NCI-H2227 (cell line): Measurements from ENCODE around the gene AKT1S1.
A peak's percentile ranks its signal among the peaks of the same experiment; 100 is the strongest.
"Not testable (repeated sequence)": the region's sequence is repeated elsewhere in the genome, so short reads cannot be mapped to it uniquely, and the experiment has no call there.

Experiments
- DNase-seq: peaks from one replicate; lab custom pipeline; 2025; ENCODE audit not compliant: unreplicated experiment; lab: John Stamatoyannopoulos, UW

Gene AKT1S1

DNA sequence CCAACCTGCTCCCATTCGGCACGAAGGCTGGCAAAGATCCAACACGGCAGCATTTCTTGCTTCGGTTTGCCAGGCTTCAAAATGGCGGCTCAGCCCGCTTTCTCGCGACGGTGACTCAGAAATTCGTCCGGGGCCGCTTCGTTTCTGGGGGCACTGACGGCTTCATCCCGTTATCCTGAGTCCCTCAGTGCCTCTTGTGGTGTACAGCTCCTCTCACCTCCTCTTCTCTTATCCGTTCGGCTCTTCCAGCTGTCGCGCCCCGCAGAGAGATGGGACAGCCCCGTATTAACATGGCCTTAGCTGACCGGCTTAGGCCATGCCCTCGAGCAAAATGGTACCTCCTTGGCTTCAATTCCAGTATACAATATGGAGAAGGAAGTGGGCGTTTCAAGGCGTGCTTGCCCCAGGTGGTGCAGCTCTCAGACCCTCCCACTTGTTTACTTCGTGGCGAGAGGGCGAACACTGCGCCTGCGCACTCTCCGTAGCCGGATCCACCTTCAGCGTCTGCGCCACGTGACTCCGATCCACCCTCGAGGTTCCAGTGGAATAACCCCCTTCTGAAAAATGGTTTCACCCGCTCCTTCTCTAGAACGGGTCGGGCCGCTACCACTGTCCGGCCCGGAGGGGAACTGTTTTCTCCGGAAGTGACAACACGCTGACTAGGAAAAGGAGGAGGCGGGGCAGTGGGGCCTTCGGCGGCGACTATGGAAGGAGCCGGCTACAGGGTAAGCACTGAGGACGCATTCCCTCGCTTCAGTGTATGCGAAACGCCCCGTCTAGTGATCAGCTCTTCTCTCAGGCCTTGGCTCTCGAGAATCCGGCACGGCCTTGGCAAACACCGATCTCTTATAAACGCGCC lies at the start of gene AKT1S1, which contains the start of gene TBC1D17:
AKT1S1 (minus strand) TSS at position 336 of the 859 bp plus-strand sequence. CDS start 4,060 bp downstream, outside the sequence.
TBC1D17 (plus strand) TSS at position 683 of the 859 bp plus-strand sequence; CDS start at position 705, 22 bp downstream.
- peak; percentile 99 for DNase-seq

DNA sequence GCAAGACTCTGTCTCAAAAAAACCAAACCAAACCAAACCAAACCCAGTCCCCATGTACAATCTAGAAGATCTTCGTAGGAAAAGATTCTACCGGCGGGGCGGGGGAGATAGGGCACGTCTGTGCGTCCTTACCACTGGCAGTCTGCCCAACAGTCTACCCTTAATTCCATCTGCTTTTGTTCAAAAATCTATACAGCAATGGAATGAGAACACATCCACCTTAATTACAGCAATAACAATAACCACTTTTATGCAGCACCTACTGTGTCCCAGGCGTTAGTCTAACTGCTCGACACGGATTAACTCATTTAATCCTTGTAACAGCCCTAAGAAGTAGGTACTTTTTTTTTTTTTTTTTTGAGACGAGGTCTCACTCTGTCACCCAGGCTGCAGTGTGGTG lies 49.4 kb upstream of the AKT1S1 start:
- DNase-seq = no peak

DNA sequence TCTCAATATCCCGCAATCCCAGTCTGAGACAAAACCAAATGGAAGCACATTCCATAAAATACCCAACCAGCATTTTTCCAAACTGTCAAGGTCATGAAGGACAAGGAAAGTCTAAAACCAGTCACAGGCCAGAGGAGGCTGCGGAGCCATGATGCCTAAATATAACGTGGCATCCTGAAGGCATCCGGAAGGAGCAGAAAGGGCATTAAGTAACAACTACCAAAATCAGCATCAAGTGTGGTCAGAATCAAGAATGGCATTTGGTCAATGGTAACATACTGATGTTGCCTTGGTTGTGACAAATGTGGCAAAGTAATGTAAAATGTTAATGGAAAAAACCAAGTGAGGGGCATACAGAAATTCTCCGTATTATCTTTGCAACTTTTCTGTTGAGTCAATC lies 48.3 kb upstream of the AKT1S1 start:
- DNase-seq = no peak

DNA sequence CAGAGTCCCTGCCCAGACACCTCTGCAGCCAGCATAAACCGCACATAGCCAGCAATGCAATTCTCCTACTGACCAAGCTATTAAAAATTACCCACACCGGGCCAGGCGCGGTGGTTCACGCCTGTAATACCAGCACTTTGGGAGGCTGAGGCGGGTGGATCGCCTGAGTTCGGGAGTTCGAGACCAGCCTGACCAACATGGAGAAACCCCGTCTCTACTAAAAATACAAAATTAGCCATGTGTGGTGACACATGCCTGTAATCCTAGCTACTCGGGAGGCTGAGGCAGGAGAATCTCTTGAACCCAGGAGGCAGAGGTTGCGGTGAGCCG lies 47.7 kb upstream of the AKT1S1 start:
- not testable (repeated sequence) for DNase-seq

DNA sequence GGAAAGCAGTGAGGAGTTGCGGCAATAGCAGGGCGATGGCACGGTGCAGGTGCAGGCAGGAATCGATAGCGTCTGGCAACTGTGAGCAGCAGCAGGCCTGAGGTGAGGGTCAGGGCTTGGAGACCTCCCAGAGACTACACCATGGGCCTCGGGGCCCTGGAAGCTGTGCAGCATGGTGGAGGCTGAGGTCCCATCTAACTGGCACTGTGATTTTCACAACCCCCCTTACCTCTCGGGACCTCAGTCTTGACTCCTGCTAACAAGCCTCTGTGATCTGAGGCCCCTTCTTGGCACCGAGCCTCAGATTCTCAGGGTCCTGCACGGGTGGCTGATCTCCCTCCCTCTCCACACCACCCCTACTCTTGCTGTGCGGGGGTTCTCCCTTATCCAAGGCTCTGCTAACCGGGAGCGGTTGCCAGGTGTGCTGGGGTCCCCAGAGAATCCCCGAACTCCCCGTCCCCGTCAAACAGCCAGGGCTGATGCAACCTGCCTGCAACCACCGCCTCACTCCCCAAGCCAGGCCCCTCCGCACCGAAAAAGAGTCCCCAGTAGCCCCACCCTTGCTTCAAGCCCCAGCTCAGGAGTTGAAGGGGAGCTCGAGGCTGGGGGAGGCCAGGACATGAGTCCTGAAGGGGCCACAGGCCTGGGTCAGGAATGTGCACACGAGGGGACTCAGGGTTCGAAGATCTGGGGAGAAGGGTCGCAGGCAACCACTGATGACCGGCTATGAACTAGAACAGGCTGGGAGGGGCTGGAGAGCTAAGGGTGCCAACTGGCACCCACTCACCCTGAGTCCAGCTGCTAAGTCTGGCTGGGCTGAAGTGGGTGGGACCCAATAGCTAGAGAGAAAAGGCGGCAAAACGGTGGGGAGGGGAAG lies 47.1 kb upstream of the AKT1S1 start:
- DNase-seq = no peak

DNA sequence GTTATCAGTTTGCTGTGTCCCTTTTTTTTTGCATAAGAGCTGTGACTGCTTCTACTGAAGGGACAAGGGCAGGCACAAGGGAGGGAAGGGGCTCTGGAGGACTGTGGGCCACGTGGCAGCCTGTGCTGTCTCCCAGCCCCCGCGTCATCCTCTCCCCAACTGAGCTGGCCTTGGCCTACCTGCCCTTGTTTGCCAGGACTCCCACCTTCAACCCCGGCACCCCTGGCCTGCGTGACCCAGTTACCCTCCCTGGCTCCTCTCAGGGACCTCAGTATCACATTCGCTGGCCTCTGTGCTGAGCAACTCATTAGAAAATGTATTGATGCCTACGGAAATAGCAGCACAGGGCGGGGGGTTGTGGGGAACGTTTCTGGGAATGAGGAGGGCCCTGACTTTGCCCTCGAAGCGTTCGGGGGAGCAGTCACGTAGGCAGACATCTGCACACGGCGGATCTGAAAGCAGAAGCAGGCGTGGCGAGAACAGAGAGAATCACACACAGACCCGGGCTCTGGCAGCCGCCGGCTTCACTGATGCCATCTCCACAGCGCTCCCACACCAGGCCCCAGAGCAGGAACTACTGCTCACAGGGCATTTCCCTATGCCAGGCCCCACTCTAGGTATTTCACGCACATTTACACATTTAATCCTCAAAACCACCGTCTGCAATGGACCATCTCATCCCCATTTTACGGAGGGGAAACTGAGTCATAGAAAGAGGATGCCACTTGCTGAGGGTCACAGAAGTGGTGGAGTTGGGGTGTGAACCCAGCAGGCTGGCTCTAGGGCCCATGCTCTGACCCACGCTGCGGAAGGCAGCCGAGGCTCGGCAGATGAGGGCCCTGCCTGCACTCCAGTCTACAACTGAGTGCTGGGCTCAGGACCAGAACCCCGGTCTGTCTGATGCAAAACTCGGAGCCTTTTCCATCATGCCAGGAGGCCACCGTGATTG lies 46.2 kb upstream of the AKT1S1 start:
- DNase-seq = no peak

DNA sequence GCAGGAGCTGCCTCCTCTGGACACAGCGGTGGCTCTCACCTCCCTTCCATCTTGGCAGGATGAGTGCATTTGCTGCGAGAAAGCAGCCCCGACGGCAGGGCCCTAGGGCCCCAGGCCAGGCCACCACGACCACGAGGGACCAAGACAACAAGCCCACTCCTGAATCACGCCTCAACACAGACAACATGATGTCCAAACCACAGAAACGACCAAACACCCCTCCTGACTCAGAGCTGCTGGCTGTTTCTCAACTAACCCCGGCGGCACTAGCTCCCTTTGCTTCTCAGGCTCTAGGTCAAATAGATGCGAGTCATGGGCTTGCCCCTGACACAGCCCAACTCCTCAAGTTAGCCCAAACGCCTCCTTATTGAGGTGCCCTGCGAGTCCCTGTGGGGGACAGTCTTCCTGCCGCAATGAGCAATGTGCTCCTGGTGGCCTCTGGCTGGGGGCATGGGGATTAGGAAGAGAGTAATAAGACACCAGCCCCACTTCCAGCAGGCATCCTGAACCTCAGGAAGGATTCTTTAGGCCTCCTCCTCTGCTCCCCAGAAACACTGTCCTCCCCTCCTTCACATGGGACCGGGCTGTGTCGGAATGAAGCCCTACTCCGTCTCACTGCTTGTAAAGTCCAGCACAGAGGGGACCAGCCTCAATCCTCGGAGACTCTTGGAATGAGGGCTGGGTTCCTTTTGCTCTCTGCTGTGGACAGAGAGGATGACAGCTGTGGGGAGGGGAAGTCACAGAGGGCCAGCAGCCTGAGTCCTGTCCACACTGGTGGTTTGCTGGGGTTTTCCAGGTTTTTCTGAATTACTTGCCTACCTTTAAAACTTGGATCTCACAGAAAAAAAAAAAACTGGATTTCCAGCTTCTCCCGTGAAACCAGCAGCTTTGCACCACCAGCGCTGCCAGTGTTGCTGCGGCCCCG lies 45.0 kb upstream of the AKT1S1 start:
- no peak for DNase-seq

DNA sequence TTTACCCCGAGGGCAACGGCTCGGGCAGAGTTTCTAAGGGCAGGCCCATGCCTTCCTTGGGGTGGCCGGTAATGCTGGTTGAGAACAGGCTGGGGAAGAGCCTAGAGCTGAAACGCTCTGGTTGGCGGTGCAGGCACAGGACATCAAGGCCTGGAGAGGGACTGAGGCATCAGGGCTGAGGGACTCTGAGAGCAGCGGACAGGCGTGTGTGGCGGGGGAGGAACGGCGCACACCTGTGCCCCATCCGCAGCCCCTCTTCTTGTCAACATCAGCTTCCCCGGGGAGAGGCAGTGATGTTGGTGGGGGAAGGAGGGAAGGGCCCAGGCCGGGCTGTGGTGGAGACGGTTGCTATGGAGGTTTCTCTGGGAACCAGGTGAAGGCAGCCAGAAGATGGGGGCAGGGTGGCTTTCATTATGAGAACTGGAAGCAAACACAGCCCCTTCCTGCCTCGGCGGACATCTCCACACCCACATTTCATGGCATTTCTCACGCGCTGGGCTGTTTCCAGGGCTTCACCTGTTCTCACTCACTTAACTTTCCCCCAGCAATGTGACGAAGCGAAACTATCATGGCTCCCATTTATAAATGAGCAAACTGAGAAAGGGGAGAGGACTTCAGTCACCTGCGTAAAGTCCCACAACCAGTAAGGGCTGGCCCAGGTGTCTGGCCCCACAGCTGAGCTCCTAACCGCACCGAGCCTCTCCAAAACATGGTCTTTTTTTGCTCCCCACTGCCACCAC lies 43.6 kb upstream of the AKT1S1 start:
- DNase-seq = no peak

DNA sequence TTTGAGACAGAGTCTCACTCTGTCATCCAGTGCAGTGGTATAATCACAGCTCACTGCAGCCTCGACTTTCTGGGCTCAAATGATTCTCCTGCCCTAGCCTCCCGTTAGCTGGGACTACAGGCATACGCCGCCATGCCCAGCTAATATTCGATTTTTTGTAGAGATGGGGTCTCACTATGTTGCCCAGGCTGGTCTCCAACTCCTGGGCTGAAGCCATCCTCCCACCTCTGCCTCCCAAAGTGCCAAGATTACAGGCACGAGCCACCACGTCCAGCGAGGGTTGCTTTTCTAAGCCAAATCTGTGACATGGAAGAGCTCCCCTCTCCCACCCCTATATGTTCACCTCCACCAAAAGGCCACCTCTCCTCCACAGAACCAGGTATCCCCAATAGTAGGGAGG lies 40.9 kb upstream of the AKT1S1 start:
- DNase-seq = no peak

DNA sequence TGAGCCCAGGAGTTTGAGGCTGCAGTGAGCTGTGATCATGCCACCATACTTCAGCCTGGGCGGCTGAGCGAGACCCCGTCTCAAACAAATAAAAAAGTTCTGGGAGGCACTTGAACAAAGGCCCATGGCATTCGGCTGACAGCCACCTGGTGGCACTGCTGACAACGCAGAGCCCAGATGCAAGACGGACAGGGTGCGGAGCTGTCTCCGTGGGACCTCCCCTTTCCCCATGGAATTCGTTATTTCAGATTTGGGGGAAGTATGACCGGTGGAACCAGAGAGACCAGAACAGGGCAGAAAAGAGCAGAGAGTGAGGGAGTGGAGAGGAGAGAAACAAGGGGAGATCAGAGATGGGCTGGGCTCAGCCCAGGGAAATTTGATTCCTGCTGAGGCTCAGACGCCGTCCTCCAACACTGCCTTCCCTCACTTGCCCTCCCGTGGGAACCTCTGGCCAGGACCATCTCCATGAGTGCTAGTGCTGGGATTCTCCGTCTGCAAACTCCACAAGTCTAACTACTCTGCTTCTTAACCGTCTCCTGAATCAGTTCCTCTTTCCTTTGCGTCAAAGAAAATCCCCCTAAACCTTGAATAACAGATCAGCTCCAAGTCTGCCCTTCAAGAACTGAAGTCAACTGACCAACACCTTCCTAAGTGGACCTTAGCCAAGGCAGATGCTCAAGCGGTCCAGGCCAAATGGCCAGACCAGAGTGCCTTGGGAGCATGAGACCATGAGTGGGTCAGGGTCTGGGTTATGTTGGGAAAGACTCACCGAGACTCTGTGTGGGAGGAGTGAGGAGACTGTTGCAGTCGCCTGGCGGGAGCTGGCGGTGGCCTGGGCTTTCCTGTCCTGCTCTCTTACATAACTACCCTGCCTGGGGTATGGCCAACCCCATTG lies 39.9 kb upstream of the AKT1S1 start:
- DNase-seq = no peak

DNA sequence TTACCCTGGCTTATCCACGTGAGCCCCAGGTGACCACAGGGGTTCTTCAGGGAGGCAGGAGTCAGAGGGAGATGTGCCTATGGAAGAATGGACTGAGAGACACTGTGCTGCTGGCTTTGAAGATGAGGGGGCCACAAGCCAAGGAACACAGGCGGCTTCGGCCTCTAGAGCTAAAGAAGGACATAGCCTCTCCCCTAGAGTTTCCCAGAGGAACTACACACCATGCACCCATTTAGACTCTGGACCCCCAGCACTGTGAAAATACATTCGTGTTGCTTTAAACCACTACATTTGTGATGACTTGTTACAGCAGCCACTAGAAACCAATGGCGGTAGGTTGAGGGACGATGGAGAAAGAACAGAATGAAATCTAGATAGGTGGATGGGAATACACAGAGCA lies 38.1 kb upstream of the AKT1S1 start:
- no peak for DNase-seq

DNA sequence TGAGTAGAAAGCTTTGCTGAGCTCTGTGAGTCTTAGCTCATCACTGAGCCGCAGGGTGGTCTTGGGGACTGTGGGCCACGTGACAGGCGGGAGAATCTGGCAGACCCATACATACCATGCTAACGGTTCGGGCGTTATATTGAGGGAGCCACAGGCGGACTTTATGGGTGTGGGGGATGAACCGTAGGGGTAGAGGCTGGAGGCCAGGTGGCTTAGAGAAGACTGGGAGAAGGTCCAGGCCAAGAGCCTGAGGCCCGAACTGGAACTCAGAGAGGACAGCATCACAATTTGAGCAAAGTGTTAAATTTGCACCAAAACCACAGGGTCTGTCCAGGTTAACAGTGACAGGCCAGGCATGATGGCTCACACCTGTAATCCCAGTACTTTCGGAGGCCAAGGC lies 36.6 kb upstream of the AKT1S1 start:
- no peak for DNase-seq

DNA sequence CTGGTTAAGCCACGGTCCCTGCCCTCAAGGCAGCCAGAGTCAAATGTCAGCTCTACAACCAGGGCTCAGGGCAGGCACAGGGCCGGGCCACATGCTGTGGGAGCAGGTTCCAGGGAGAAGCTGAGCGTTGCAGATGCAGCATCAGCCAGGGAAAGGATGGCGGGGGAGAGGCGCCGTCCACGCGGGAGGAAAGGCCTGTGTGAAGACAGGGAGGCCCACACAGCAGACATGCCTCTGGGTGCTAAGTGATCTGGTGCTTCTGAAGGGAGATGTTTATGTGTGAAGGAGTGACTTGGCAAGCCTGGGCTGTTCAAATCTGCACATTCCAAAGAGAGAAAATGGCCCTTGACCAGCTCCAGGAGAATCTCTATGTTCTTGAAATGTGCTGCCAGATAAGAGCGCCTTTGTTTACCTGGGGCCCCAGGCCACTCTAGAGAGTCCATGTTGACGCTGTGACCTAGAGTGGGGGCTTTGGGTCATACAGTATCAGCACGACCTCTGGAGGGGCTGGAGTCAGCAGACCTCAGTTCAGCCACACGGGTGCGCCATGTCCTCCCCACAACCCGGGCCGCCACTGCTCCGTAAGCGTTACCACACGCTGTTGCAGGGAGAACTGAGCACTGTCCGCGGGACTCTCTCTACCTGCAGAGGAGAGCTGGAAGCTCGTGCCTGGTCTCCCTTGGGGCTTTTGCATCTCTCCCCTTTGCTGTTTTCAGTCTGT lies 36.0 kb upstream of the AKT1S1 start:
- DNase-seq = no peak

DNA sequence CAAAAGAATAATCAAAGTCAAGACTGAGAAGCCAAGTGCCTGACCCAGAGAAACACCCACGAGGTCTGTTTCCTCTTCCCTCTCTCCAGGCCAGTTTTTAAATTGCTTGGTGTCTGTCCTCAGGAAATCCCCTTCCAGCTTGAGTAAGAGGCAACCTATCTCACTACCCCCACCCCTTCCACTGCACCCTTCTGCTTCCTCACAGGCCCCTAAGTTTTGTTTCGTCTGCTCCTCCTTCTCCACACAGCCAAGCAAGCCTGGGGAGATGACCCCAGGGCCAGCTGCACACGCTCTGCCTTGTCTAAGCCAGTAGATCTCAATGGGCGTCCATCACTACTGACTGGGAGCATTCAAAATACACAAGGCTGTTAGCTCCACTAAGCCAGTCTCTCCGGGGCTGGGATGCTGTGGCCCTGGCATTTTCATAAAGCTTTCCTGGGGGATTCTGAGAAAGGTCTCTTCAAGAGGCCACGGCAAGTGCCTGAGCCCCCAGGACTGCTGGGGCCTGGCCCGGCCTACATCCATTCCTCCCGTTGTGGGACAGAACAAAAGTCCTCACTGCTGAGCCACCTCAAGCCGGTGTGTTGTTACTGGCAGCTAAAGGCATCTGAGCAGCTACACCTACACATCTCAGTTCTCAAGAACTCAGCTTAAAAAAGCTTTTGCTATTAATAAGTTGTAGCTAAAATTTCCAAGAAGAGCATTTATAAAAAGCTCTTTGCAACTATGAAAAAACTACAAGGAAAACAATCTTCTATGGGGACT lies 34.4 kb upstream of the AKT1S1 start:
- no peak for DNase-seq

DNA sequence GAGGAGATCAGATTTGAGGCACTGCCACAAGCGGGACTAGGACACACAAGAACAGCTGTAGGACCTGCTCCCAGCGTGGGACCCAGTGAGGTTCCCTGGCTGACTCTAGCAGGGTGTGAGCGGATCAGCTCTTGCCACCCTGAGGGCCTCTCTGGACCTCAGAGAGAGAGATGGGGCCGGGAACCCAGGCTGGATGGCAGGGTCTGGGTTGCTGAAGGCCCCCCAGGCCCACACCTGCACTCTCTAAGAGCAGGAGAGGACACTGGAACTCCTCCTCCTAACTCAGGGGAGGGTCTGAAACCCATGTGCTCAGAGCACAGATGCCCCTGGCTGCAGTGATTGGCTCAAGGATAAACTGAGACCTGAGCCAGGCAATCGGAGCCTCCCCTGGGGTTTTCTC lies 33.0 kb upstream of the AKT1S1 start:
- DNase-seq = no peak

DNA sequence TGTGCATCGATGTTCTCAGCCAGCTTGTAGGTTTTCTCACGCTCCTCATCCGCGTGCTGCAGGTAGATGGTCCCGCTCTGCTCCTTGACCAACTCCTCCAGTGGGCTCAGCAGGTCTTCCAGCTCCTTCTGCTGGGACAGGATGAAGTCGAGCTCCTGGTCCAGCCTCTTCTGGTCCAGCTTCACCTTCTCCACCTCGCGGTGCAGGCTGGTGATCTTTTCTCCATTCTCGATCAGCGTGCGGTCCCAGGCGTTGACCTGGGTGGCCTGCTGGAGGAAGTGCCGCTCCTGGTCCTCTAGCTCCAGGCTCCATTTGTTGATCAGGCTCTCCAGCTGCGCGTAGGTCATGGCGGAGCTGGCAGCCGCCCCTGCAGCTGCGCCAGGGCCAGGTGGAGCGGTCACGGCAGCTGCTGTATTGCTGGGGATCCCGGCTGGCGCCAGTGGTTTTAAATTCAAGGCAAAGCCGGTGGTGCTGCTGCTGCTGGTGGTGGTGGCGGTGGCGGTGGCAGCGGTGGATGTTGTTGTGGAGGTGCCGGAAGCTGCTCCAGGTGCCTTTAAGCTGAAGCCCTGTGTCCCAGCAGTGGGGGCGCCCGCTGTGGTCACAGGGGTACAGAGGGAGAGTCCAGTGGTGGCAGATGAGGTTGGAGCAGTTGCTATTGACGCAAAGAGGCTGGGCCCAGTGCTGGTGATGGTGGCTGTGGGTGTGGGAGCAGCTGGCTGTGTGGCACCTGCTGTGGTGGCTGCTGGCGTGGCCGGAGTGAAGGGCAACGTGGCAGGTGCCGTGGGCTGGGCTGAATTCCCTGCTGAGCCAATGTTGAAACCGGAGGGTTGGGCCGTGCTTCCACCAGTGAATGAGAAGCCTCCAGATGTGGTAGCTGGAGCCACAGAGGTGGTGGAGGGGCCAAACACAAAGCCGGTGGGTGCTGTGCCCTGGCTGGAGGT lies 31.6 kb upstream of the AKT1S1 start:
- DNase-seq = no peak
